Transverse colon (tissue), 4 donors: ENCODE measurements around the gene SYT17. TPM values are rescaled to one million over a fixed set of nuclear protein-coding genes. Genes with fewer than 3 reads are reported as not detected.

Source experiments
- DNase-seq: peaks from one replicate; pipeline ENCODE4 v3.0.0-alpha.2; 2019
- H3K27ac ChIP-seq, 4 donors: fragments of 200-600 bp; sonication (generic); 2 replicates each; pipeline ENCODE4 v1.5.1; 2016 to 2018; ENCODE audit warnings: inconsistent platforms in 4 of 4
- H3K27me3 ChIP-seq: fragments of 200-600 bp; sonication (generic); 2 replicates; pipeline ENCODE4 v1.5.1; 2017; ENCODE audit warnings: inconsistent platforms
- H3K36me3 ChIP-seq, 4 donors: fragments of 200-600 bp; sonication (generic); 2 replicates each; pipeline ENCODE4 v1.5.1; 2017 to 2019; ENCODE audit warnings: inconsistent platforms in 4 of 4
- H3K4me1 ChIP-seq, 4 donors: fragments of 200-600 bp; sonication (generic); 2 replicates each; pipeline ENCODE4 v1.5.1; 2017 to 2020; ENCODE audit warnings: inconsistent platforms in 4 of 4
- H3K4me3 ChIP-seq, 4 donors: fragments of 200-600 bp; sonication (generic); 1 replicate in 1 of 4; 2 replicates in 3 of 4; pipeline versions ENCODE4 v1.5.1 to v1.6.1; 2017 to 2019; ENCODE audit warnings: inconsistent platforms in 4 of 4
- H3K9me3 ChIP-seq, 2 donors: fragments of 200-600 bp; sonication (generic); 2 replicates each; pipeline ENCODE4 v1.5.1; 2017 to 2019; ENCODE audit warnings: inconsistent platforms in 2 of 2
- EP300 ChIP-seq: sonication (generic); formaldehyde crosslinking; IDR thresholded peaks from one replicate; pipeline ENCODE4 v1.6.1; 2017; ENCODE audit warnings: antibody characterized with exemption, low read depth
- POLR2A ChIP-seq: fragments of 450-650 bp; IDR thresholded peaks from one replicate; pipeline ENCODE4 v1.6.1; 2016; ENCODE audit warnings: antibody characterized with exemption, mild to moderate bottlenecking, moderate library complexity
- POLR2AphosphoS5 ChIP-seq, 3 donors: sonication (generic); formaldehyde crosslinking; IDR thresholded peaks; one replicate each; pipeline ENCODE4 v1.6.1; 2016; ENCODE audit warnings: antibody characterized with exemption in 3 of 3
- WGBS, 2 donors: methylation state at CpG; one replicate each; pipeline ENCODE4 v1.1.5; 2018; ENCODE audit warnings: low coverage in 1 of 2; 5-methylcytosine and 5-hydroxymethylcytosine counted together
- in situ Hi-C, 4 donors: fragments of 200-750 bp; cut with MboI; loops; one replicate each; pipeline versions ENCODE4 v1.15.0 to v1.15.1; 2017; ENCODE audit warnings: low sequenced_read_pairs in 3 of 4, low pct_ligation_motif_present in 1 of 4, low pct_unique_long_range_greater_than_20kb in 1 of 4
- intact Hi-C: fragments of 100-400 bp; cut with DNase I; formaldehyde crosslinking; loops from one replicate; pipeline ENCODE4 v1.15.1; 2023; ENCODE audit warnings: low total_unique reads
- total RNA-seq, 4 donors: library from RNA; depleted of rRNA; stranded (reverse); fragments of >200 nt; gene quantifications; one replicate each; pipeline ENCODE4 v1.1.0, GENCODE V29; 2016
- TF ChIP-seq, protein P1 (sequence below), 5 experiments: fragments of 200-600 bp in 3 of 5; fragments of 450-650 bp in 2 of 5; sonication (generic) in 3 of 5; IDR thresholded peaks; 1 replicate in 2 of 5; 2 replicates in 3 of 5; pipeline ENCODE4 v1.5.1; 2016 to 2017; ENCODE audit warnings: antibody characterized with exemption in 5 of 5, inconsistent platforms in 3 of 5, mild to moderate bottlenecking in 2 of 5, moderate library complexity in 1 of 5

Gene SYT17
- total RNA-seq, 4 donors from 2014 or later, result 9.1 to 51.7 (median 19.1) TPM

DNA sequence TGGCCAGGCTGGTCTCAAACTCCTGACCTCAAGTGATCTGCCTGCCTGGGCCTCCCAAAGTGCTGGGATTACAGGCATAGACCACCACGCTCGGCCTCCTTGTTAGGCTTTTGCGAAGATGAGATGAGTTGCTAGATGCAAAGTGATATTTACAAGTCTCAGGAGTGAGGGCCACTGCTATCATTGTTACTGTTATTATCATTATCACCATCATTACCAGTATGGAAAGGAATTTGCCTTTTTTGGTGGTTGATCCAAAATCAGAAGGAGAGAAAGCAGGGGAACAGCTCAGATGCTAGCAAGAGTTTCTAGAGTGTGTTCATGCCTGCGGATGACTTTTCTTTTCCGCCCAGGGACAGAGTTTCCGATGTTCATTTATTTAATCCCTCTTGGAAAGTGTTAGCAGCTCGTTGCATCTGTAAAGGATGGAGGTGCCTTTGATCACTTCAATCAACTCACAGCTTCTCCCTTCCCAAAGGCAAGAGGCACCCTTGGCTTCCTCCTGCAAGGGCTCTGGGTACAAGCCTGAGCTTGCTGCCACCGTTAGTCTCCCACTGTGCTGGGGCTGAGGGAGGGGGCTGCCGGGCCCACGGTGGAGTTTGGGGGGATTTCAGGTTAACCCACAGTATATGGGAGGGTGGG, 32.7 kb upstream of the SYT17 start:
- in situ Hi-C loops, result no loop called here
- DNase-seq, result no peak
- no peaks in the 10 kb centered on the region for H3K27me3 ChIP-seq
- intact Hi-C loops, result no loop called here
- WGBS, 2 donors, result 69 to 80% methylated on average over 2 to 10 of the region's 10 CpGs
- peak overlapping the region in 3 of 4 donors; percentile 54 to 64 (median 64) for H3K27ac ChIP-seq
- no peaks in the 10 kb centered on the region for H3K9me3 ChIP-seq
- no peak overlapping the region for H3K4me3 ChIP-seq
- TF ChIP-seq POLR2AphosphoS5 (IDR thresholded peaks at IDR 0.05) (no peak), POLR2A (no peak), EP300 (no peak)
- TF ChIP-seq, protein P1, sequence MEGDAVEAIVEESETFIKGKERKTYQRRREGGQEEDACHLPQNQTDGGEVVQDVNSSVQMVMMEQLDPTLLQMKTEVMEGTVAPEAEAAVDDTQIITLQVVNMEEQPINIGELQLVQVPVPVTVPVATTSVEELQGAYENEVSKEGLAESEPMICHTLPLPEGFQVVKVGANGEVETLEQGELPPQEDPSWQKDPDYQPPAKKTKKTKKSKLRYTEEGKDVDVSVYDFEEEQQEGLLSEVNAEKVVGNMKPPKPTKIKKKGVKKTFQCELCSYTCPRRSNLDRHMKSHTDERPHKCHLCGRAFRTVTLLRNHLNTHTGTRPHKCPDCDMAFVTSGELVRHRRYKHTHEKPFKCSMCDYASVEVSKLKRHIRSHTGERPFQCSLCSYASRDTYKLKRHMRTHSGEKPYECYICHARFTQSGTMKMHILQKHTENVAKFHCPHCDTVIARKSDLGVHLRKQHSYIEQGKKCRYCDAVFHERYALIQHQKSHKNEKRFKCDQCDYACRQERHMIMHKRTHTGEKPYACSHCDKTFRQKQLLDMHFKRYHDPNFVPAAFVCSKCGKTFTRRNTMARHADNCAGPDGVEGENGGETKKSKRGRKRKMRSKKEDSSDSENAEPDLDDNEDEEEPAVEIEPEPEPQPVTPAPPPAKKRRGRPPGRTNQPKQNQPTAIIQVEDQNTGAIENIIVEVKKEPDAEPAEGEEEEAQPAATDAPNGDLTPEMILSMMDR (IDR thresholded peaks at IDR 0.05), result no peak
- peaks cover 33 to 71% (median 49%) of the 10 kb centered on the region in 4 donors for H3K4me1 ChIP-seq
- H3K36me3 ChIP-seq, result no peaks in the 10 kb centered on the region

DNA sequence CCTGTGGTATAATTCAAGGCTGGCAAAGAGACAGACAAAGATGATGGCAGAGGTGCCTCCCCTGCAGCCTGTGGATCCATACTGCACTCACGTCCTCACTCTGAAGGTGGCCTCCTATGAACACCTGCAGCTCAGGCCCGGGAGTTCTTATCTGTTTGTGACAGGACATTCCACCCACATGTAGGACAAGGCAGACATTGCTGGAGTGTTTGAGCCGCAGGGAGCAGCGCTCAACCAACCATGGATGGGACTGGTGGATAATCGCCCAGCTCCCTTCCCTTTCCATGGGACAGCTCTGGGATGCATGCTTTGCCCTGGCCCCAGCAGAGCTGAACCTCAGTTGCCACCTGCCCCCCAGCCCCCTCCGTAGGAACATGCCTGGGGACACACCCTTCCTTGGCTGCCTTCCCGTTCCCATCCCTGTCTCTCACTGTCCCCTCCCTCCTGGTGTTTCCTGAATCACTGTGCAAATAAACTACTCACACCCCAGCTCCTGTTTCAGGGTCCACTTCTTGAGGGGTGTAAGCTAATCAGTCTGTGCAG, 32.1 kb upstream of the SYT17 start:
- peak; percentile 85 for DNase-seq
- Histone ChIP-seq H3K4me3 (no peak overlapping the region), H3K36me3 (no peaks in the 10 kb centered on the region), H3K27ac (peak overlapping the region; percentile 46 to 64 (median 59)), H3K9me3 (no peaks in the 10 kb centered on the region), H3K27me3 (no peaks in the 10 kb centered on the region), H3K4me1 (peaks cover 31 to 64% (median 43%) of the 10 kb centered on the region in 4 donors)
- TF ChIP-seq, protein P1 (IDR thresholded peaks at IDR 0.05), result no peak
- TF ChIP-seq POLR2A, result no peak
- no peak for TF ChIP-seq POLR2AphosphoS5 (IDR thresholded peaks at IDR 0.05)
- no peak for TF ChIP-seq EP300
- 0 to 33% methylated on average over 2 to 7 of the region's 7 CpGs for WGBS, 2 donors
- in situ Hi-C loops, result no loop called here
- intact Hi-C loops, result no loop called here

DNA sequence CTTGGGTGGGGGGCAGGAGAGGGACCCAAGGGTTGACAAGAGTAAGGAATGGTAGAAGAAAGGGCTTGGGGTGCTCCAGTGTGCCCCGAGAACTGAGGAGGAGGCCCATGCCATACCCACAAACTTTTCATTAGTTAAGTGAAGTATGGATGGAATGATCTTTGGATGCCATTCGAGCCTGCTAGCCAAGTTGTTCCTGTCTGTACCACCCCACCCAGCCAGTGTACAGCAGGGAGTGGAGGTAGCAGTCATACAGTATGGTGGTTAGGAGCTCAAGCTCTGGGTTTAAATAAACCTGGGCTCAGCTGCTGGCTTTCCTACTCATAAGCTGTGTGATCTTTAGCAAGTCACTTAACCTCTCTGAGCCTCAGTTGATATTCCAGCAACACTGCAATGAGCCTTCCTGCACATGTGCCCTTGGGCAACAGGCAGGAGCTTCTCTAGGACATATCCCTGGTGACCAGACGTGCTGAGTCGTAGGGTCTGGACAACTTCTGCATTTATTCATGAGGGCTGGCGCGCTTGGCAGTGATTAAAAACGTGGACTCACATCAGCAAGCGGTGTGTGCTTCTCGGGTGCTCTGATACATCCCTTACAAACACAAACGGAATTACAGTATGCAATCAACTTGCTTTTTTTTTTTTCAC, 31.4 kb upstream of the SYT17 start:
- H3K4me3 ChIP-seq, result no peak overlapping the region
- no peaks in the 10 kb centered on the region for H3K9me3 ChIP-seq
- DNase-seq, result peak; percentile 36
- H3K36me3 ChIP-seq, result no peaks in the 10 kb centered on the region
- in situ Hi-C loops, result no loop called here
- TF ChIP-seq POLR2AphosphoS5 (IDR thresholded peaks at IDR 0.05), result peak in 2 of 3 donors; percentile 50 to 53
- TF ChIP-seq, protein P1 (IDR thresholded peaks at IDR 0.05), result no peak
- peaks cover 24 to 57% (median 36%) of the 10 kb centered on the region in 4 donors for H3K4me1 ChIP-seq
- H3K27me3 ChIP-seq, result no peaks in the 10 kb centered on the region
- WGBS, 2 donors, result 22 to 32% methylated on average over 6 to 10 of the region's 10 CpGs
- H3K27ac ChIP-seq, result peak overlapping the region; percentile 46 to 64 (median 59)
- intact Hi-C loops, result no loop called here

DNA sequence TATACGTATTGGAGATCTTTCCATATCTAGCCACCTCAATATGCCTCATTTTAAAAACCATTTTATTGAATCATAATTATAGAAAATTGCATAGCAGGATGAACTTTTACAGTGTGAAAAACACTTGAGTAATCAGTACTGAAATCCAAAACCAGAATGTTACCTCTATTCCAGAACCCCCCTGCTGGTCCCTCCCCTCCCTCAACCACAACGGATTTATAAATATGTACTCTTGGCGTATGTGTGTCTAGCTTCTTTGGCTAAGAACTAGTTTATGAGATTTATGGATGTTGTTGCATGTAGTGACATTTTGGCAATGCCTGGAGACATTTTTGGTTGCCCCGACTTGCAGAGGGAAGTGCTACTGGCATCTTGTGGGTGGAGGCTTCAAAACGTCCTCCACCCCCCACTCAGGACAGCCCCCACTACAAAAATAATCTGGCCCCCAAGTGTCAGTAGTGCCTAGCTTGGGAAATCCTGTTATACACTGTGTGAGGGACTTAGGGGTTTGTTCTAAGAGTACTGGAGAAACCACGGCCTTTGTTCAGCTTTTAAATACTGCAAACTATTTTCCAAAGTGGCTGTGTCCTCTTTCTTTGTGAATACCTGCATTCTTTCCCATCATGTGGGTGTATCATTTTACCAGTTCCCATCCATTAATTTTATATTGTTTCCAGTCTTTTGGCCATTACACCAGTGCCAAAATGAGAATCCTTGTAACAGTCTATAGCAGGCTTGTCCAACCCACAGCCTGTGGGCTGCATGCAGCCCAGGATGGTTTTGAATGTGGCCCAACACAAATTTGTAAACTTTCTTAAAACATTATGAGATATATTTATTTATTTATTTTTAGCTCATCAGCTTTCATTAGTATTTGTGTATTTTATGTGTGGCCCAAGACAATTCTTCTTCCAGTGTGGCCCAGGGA, 30.6 kb upstream of the SYT17 start:
- H3K27me3 ChIP-seq, result no peaks in the 10 kb centered on the region
- H3K27ac ChIP-seq, result peak overlapping the region; percentile 46 to 64 (median 59)
- intact Hi-C loops, result no loop called here
- H3K4me3 ChIP-seq, result no peak overlapping the region
- TF ChIP-seq EP300 (no peak), POLR2AphosphoS5 (IDR thresholded peaks at IDR 0.05) (peak; percentile 5 to 38 (median 10))
- TF ChIP-seq, protein P1 (IDR thresholded peaks at IDR 0.05), result no peak
- no peak for DNase-seq
- 24 to 41% methylated on average over 2 to 6 of the region's 6 CpGs for WGBS, 2 donors
- H3K9me3 ChIP-seq, result no peaks in the 10 kb centered on the region
- no peaks in the 10 kb centered on the region for H3K36me3 ChIP-seq
- in situ Hi-C loops, result no loop called here
- peaks cover 22 to 49% (median 30%) of the 10 kb centered on the region in 4 donors for H3K4me1 ChIP-seq
